H1 (cell line): Measurements from ENCODE around the gene IP6K3. TPM values are rescaled to one million over a fixed set of nuclear protein-coding genes. Genes with fewer than 3 reads are reported as not detected.
A peak's percentile ranks its signal among the peaks of the same experiment; 100 is the strongest.

Source experiments
- CTCF ChIA-PET: fragments of 300-600 bp; sonication (Branson Sonifier 250); formaldehyde crosslinking; loops from one replicate; lab custom pipeline; 2021; ENCODE audit not compliant: partially characterized antibody; lab: Charles Lee
- POLR2A ChIA-PET: fragments of 300-600 bp; sonication (Branson Sonifier 250); formaldehyde crosslinking; loops from one replicate; lab custom pipeline; 2021; ENCODE audit warnings: inconsistent platforms; ENCODE audit not compliant: partially characterized antibody; lab: Charles Lee
- DNase-seq, 2 experiments: peaks; one replicate each; pipeline versions ENCODE4 v3.0.0 to v3.0.0-alpha.2; 2010 to 2022; ENCODE audit warnings: low spot score in 2 of 2, low read depth in 1 of 2, mixed read lengths in 1 of 2
- FAIRE-seq: peaks from 2 replicates; lab custom pipeline; 2011; peaks lifted over from hg19 to GRCh38; lab: Jason Lieb, UNC
- H2AFZ ChIP-seq: 2 replicates; pipeline ENCODE4 v1.8.1; 2012; ENCODE audit warnings: low read length, inconsistent platforms
- H2AK5ac ChIP-seq: 2 replicates; pipeline ENCODE4 v1.6.1; 2013; ENCODE audit warnings: low read depth, low read length
- H2BK120ac ChIP-seq: replicated peaks from 2 replicates; pipeline ENCODE3; 2013; ENCODE audit warnings: low read depth, low read length, inconsistent platforms
- H2BK12ac ChIP-seq: 2 replicates; pipeline ENCODE4 v1.6.1; 2013; ENCODE audit warnings: low read depth, low read length
- H2BK15ac ChIP-seq: 2 replicates; pipeline ENCODE4 v1.6.1; 2013; ENCODE audit warnings: low read length
- H2BK20ac ChIP-seq: 2 replicates; pipeline ENCODE4 v1.6.1; 2013; ENCODE audit warnings: low read length
- H2BK5ac ChIP-seq: 2 replicates; pipeline ENCODE4 v1.6.1; 2013; ENCODE audit warnings: low read depth, low read length
- H3K14ac ChIP-seq: 2 replicates; pipeline ENCODE4 v1.6.1; 2013; ENCODE audit warnings: inconsistent platforms; ENCODE audit not compliant: insufficient read length
- H3K18ac ChIP-seq: 2 replicates; pipeline ENCODE4 v1.6.1; 2013; ENCODE audit warnings: low read length; ENCODE audit errors: extremely low read depth
- H3K23ac ChIP-seq: 2 replicates; pipeline ENCODE4 v1.6.1; 2013; ENCODE audit warnings: inconsistent platforms; ENCODE audit not compliant: insufficient read length
- H3K23me2 ChIP-seq: 2 replicates; pipeline ENCODE4 v1.6.1; 2013; ENCODE audit warnings: low read depth, low read length
- H3K27ac ChIP-seq: 2 replicates; pipeline ENCODE4 v1.6.1; 2011; ENCODE audit warnings: low read depth, low read length, inconsistent platforms
- H3K27me3 ChIP-seq, 4 experiments: replicated peaks in 1 of 4; 1 replicate in 1 of 4; 2 replicates in 3 of 4; pipeline versions ENCODE4 v1.6.1 to v1.8.1; 2011 to 2013; ENCODE audit warnings: low read length in 3 of 4, mild to moderate bottlenecking in 3 of 4, inconsistent platforms in 2 of 4, mixed read lengths in 2 of 4, moderate library complexity in 1 of 4; ENCODE audit not compliant: control insufficient read depth in 3 of 4, insufficient read depth in 3 of 4; ENCODE audit errors: extremely low read depth in 1 of 4
- H3K36me3 ChIP-seq, 4 experiments: 2 replicates each; pipeline versions ENCODE4 v1.6.1 to v1.8.1; 2011 to 2013; ENCODE audit warnings: mild to moderate bottlenecking in 4 of 4, low read length in 3 of 4, moderate library complexity in 2 of 4, control low read depth in 1 of 4, inconsistent platforms in 1 of 4; ENCODE audit not compliant: insufficient read depth in 4 of 4, control insufficient read depth in 2 of 4
- H3K4ac ChIP-seq: replicated peaks from 2 replicates; pipeline ENCODE3; 2013; ENCODE audit warnings: low read length, low read depth, mixed read lengths, inconsistent platforms; ENCODE audit not compliant: insufficient read length
- H3K4me1 ChIP-seq, 4 experiments: replicated peaks in 1 of 4; 1 replicate in 1 of 4; 2 replicates in 3 of 4; pipeline versions ENCODE4 v1.6.1 to v1.8.1; 2011 to 2013; ENCODE audit warnings: low read length in 3 of 4, inconsistent platforms in 2 of 4, mixed read lengths in 1 of 4; ENCODE audit not compliant: insufficient read depth in 4 of 4, control insufficient read depth in 3 of 4
- H3K4me2 ChIP-seq, 2 experiments: 2 replicates each; pipeline versions ENCODE4 v1.6.1 to v1.8.1; 2011 to 2013; ENCODE audit warnings: low read depth in 2 of 2, low read length in 2 of 2, control low read depth in 1 of 2, inconsistent platforms in 1 of 2, mild to moderate bottlenecking in 1 of 2; ENCODE audit not compliant: insufficient read depth in 1 of 2
- H3K4me3 ChIP-seq, 4 experiments: fragments of 200-600, 300-600 bp in 1 of 4; sonication (generic), shearing (Covaris generic), sonication (Bioruptor Twin) in 1 of 4; 2 replicates each; pipeline versions ENCODE4 v1.5.1 to v1.8.1; 2011 to 2016; ENCODE audit warnings: low read length in 4 of 4, low read depth in 3 of 4, control low read depth in 2 of 4, inconsistent platforms in 2 of 4, mild to moderate bottlenecking in 2 of 4, mixed read lengths in 1 of 4, moderate library complexity in 1 of 4; ENCODE audit not compliant: insufficient read depth in 2 of 4; ENCODE audit errors: extremely low read depth in 1 of 4
- H3K56ac ChIP-seq: replicated peaks from 2 replicates; pipeline ENCODE3; 2013; ENCODE audit warnings: low read depth, mild to moderate bottlenecking, mixed read lengths, low read length, inconsistent platforms; ENCODE audit not compliant: insufficient read length
- H3K79me1 ChIP-seq: 2 replicates; pipeline ENCODE4 v1.6.1; 2013; ENCODE audit warnings: low read depth, low read length, control low read depth
- H3K79me2 ChIP-seq, 2 experiments: 2 replicates each; pipeline versions ENCODE4 v1.6.1 to v1.8.1; 2012 to 2013; ENCODE audit warnings: low read length in 2 of 2, mild to moderate bottlenecking in 2 of 2, inconsistent platforms in 1 of 2; ENCODE audit not compliant: insufficient read depth in 2 of 2, control insufficient read depth in 1 of 2
- H3K9ac ChIP-seq, 4 experiments: replicated peaks in 1 of 4; 1 replicate in 1 of 4; 2 replicates in 3 of 4; pipeline versions ENCODE4 v1.6.1 to v1.8.1; 2011 to 2013; ENCODE audit warnings: low read depth in 3 of 4, low read length in 3 of 4, control low read depth in 2 of 4, mild to moderate bottlenecking in 2 of 4, moderate library complexity in 2 of 4, inconsistent platforms in 1 of 4; ENCODE audit errors: extremely low read depth in 1 of 4
- H3K9me3 ChIP-seq, 2 experiments: 2 replicates each; pipeline versions ENCODE4 v1.6.1 to v1.8.1; 2012 to 2013; ENCODE audit warnings: mild to moderate bottlenecking in 2 of 2, moderate library complexity in 2 of 2, control low read depth in 1 of 2, inconsistent platforms in 1 of 2, low read depth in 1 of 2, low read length in 1 of 2, mixed read lengths in 1 of 2; ENCODE audit not compliant: insufficient read depth in 2 of 2
- H4K20me1 ChIP-seq, 2 experiments: replicated peaks in 1 of 2; 2 replicates each; pipeline versions ENCODE3 to v1.8.1; 2011 to 2013; ENCODE audit warnings: inconsistent platforms in 2 of 2, low read length in 2 of 2, mild to moderate bottlenecking in 1 of 2; ENCODE audit not compliant: insufficient read depth in 2 of 2, control insufficient read depth in 1 of 2
- H4K5ac ChIP-seq: 2 replicates; pipeline ENCODE4 v1.6.1; 2013; ENCODE audit warnings: low read length, low read depth, mixed read lengths, inconsistent platforms; ENCODE audit not compliant: insufficient read length
- H4K8ac ChIP-seq: 2 replicates; pipeline ENCODE4 v1.8.0; 2013; ENCODE audit warnings: mild to moderate bottlenecking, moderate library complexity, low read length, inconsistent platforms; ENCODE audit not compliant: insufficient read depth; ENCODE audit errors: extremely low read depth
- H4K91ac ChIP-seq: replicated peaks from 2 replicates; pipeline ENCODE3; 2013; ENCODE audit warnings: low read length, mixed read lengths, inconsistent platforms; ENCODE audit not compliant: insufficient read length
- ATF3 ChIP-seq: IDR thresholded peaks from 2 replicates; pipeline ENCODE4 v1.6.1; 2011; ENCODE audit warnings: low read depth, mild to moderate bottlenecking, low read length; ENCODE audit not compliant: insufficient read depth
- CBX5 ChIP-seq: fragments of 300-800, 300-1000 bp; sonication (generic); IDR thresholded peaks from 2 replicates; pipeline ENCODE4 v1.7.1; 2016; ENCODE audit warnings: antibody characterized with exemption, low read length, low read depth
- E2F6 ChIP-seq: IDR thresholded peaks from 2 replicates; pipeline ENCODE4 v1.6.1; 2012; ENCODE audit warnings: inconsistent platforms
- GABPA ChIP-seq: IDR thresholded peaks from 2 replicates; pipeline ENCODE4 v1.6.1; 2011; ENCODE audit warnings: mild to moderate bottlenecking, low read length, moderate library complexity, borderline replicate concordance; ENCODE audit not compliant: insufficient read depth
- POLR2A ChIP-seq, 2 experiments: IDR thresholded peaks; 1 replicate in 1 of 2; 2 replicates in 1 of 2; pipeline ENCODE4 v1.6.1; 2011; ENCODE audit warnings: low read depth in 2 of 2, low read length in 2 of 2, mild to moderate bottlenecking in 2 of 2; ENCODE audit errors: control extremely low read depth in 1 of 2
- RAD21 ChIP-seq, 2 experiments: IDR thresholded peaks in 1 of 2; conservative IDR thresholded peaks in 1 of 2; 2 replicates each; pipeline ENCODE4 v1.6.1; 2011; ENCODE audit warnings: low read depth in 2 of 2, low read length in 2 of 2, improper control_type of control experiment in 1 of 2, inconsistent platforms in 1 of 2, mild to moderate bottlenecking in 1 of 2, moderate library complexity in 1 of 2
- RXRA ChIP-seq: IDR thresholded peaks from 2 replicates; pipeline ENCODE4 v1.6.1; 2011; ENCODE audit warnings: low read depth, mild to moderate bottlenecking, low read length, moderate library complexity; ENCODE audit not compliant: insufficient read depth
- SAP30 ChIP-seq: fragments of 300-600 bp; sonication (generic); IDR thresholded peaks from 2 replicates; pipeline ENCODE4 v1.7.1; 2012; ENCODE audit warnings: low read length, moderate library complexity, mild to moderate bottlenecking, inconsistent platforms; ENCODE audit not compliant: insufficient read depth, insufficient replicate concordance
- YY1 ChIP-seq: IDR thresholded peaks from 2 replicates; pipeline ENCODE4 v1.6.1; 2011; ENCODE audit warnings: low read depth, mild to moderate bottlenecking, low read length
- WGBS, 2 experiments: shearing (Covaris generic) in 1 of 2; methylation state at CpG; one replicate each; pipeline versions ENCODE4 v1.1.6 to v1.1.7; 2013 to 2015; ENCODE audit warnings: low lambda C conversion rate in 2 of 2, mixed read lengths in 2 of 2, inconsistent platforms in 1 of 2, low coverage in 1 of 2, missing lambda C conversion rate in 1 of 2; ENCODE audit not compliant: insufficient replicate concordance in 2 of 2, insufficient coverage in 1 of 2, insufficient read length in 1 of 2; ENCODE audit errors: extremely low coverage in 1 of 2, missing lambda C conversion rate in 1 of 2; 5-methylcytosine and 5-hydroxymethylcytosine counted together
- polyA plus RNA-seq, 7 experiments: library from polyadenylated mRNA; depleted of rRNA in 3 of 7; stranded (reverse) in 5 of 7; unstranded in 2 of 7; fragments of >200 nt in 5 of 7; fragments of 200-250 nt in 2 of 7; gene quantifications; 1 replicate in 5 of 7; 2 replicates in 1 of 7; 4 replicates in 1 of 7; pipeline versions ENCODE4 v1.2.1 to v1.2.3, GENCODE V29; 2011 to 2013; ENCODE audit warnings: missing spikeins in 2 of 7, mixed read lengths in 2 of 7
- total RNA-seq: library from RNA; stranded (reverse); fragmentation: NEBNext Ultra II Directional; extraction: Animal tissue kit (Norgen Biotek cat#: 25700); gene quantifications from 2 replicates; pipeline ENCODE4 v1.2.1, GENCODE V29; 2021
- TF ChIP-seq, protein P1 (sequence below): IDR thresholded peaks from 2 replicates; pipeline ENCODE4 v1.6.1; 2012; ENCODE audit warnings: low read length, inconsistent platforms

The IP6K3 gene
- total and polyA plus RNA-seq, 2 of the 8 experiments (the other 6 are each of a cell fraction or from before 2014, with no cell fraction given) = 0.22 to 0.73 TPM

DNA sequence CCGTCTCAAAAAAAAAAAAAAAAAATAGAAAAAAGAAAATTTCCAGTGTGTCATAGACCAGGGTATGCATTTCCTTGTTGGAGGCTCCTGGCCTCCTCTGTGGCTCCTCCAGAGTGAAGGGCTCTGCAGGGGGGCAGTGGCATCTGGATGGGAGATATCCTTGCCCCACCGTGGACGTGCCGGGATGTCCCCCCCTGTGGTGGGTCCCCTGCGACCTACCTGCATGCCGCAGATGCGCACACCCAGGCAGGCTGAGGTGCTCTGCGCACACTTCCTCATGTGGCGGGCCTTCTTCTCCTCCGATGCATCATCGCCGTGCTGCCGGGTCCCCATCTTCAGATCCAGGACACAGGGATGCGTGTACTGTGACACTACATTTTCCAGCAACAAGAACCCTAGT lies 21.5 kb downstream of the IP6K3 start:
- peaks cover 3 to 8% (median 4%) of the 10 kb centered on the region in 4 experiments; a peak in 6 of 7 replicates for H3K4me1 ChIP-seq
- no peaks in the 10 kb centered on the region for H3K79me2 ChIP-seq
- 94% methylated on average over 13 of the region's 14 CpGs; no CpG with 5 or more reads in 1 of the 2 experiments for WGBS, 2 experiments
- no peak overlapping the region for H3K4me3 ChIP-seq
- no peak for FAIRE-seq
- H3K27me3 ChIP-seq = peaks cover 0 to 6% (median 0%) of the 10 kb centered on the region in 4 experiments; a peak in 3 of 7 replicates
- H4K91ac ChIP-seq = no peak overlapping the region
- H3K36me3 ChIP-seq = no peaks in the 10 kb centered on the region
- H3K9ac ChIP-seq = no peak overlapping the region
- H2BK120ac ChIP-seq = no peak overlapping the region
- no peaks in the 10 kb centered on the region; a peak in 1 of 4 replicates for H3K9me3 ChIP-seq
- no peak overlapping the region for H3K27ac ChIP-seq
- no peak overlapping the region for H3K23ac ChIP-seq
- no peak overlapping the region for H3K56ac ChIP-seq
- no peak for DNase-seq
- H3K23me2 ChIP-seq = no peaks in the 10 kb centered on the region
- H3K4me2 ChIP-seq = no peak overlapping the region
- H4K8ac ChIP-seq = no peak overlapping the region
- H2BK5ac ChIP-seq = no peak overlapping the region
- no peak overlapping the region for H2BK15ac ChIP-seq
- no peak overlapping the region for H4K5ac ChIP-seq
- H2BK20ac ChIP-seq = 0 out of 2 replicates have a peak overlapping the region, but pooled peaks have one; percentile 18
- H3K14ac ChIP-seq = no peak overlapping the region
- no peak overlapping the region for H2AK5ac ChIP-seq
- H2BK12ac ChIP-seq = 0 out of 2 replicates have a peak overlapping the region, but pooled peaks have one; percentile 80
- no peak overlapping the region for H3K18ac ChIP-seq
- ChIA-PET CTCF (interaction anchor here (0.7 to 1.6 kb wide), 7 partner anchors 18 to 140 kb away, joined by 3 to 4 read pairs (median 3); partner anchors contain the start of gene IP6K3), POLR2A (interaction anchor here (1.3 kb wide), 1 partner anchor 14 kb away, joined by 8 read pairs; the partner anchor contains the start of gene UQCC2)
- no peak overlapping the region for H3K4ac ChIP-seq
- no peaks in the 10 kb centered on the region for H3K79me1 ChIP-seq
- no peak overlapping the region for H2AFZ ChIP-seq
- H4K20me1 ChIP-seq = no peaks in the 10 kb centered on the region
- TF ChIP-seq CBX5 = no peak
- no peak for TF ChIP-seq YY1
- TF ChIP-seq GABPA = no peak
- no peak for TF ChIP-seq POLR2A (IDR thresholded peaks at IDR 0.05; ENCODE audit: control extremely low read depth in 1 of 2, low read depth in 2 of 2, low read length in 2 of 2)
- TF ChIP-seq RXRA = no peak
- TF ChIP-seq ATF3 = no peak
- no peak for TF ChIP-seq RAD21 (IDR thresholded peaks at IDR 0.05 in 1 of 2, conservative IDR thresholded peaks at IDR 0.05 in 1 of 2; ENCODE audit: low read depth in 2 of 2, low read length in 2 of 2)
- TF ChIP-seq, protein P1, sequence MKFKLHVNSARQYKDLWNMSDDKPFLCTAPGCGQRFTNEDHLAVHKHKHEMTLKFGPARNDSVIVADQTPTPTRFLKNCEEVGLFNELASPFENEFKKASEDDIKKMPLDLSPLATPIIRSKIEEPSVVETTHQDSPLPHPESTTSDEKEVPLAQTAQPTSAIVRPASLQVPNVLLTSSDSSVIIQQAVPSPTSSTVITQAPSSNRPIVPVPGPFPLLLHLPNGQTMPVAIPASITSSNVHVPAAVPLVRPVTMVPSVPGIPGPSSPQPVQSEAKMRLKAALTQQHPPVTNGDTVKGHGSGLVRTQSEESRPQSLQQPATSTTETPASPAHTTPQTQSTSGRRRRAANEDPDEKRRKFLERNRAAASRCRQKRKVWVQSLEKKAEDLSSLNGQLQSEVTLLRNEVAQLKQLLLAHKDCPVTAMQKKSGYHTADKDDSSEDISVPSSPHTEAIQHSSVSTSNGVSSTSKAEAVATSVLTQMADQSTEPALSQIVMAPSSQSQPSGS = no peak
- no peak for TF ChIP-seq E2F6
- no peak for TF ChIP-seq SAP30
